Measurements from ENCODE around the gene GAB2. TPM values are rescaled to one million over a fixed set of nuclear protein-coding genes. Genes with fewer than 3 reads are reported as not detected.

GAB2 gene
- total and polyA plus RNA-seq, 7 experiments from 2014 or later = 0.17 to 42.6 (median 3.5) TPM

- H3K9me3 Mint-ChIP-seq = peaks cover 0 to 7% (median 0%) of the 10 kb centered on the region in 11 donors
- no peak for ATAC-seq
- ChIA-PET POLR2A (no interaction called here), CTCF (no interaction called here)
- H3K9me3 ChIP-seq (ENCODE audit: control insufficient read depth in 2 of 3, low read length in 3 of 3) = no peaks in the 10 kb centered on the region
- H3K36me3 Mint-ChIP-seq = peaks cover 19 to 72% (median 58%) of the 10 kb centered on the region in 5 donors
- no peak overlapping the region for H3K4me3 ChIP-seq (ENCODE audit: low read length)
- no peaks in the 10 kb centered on the region for H3K4me1 ChIP-seq (ENCODE audit: control insufficient read depth in 2 of 2, insufficient read depth in 2 of 2, low read length in 2 of 2)
- no peak overlapping the region for H3K27ac ChIP-seq (ENCODE audit: low read depth, low read length)
- no peak for DNase-seq
- H3K4me3 Mint-ChIP-seq = no peak overlapping the region
- H3K27me3 Mint-ChIP-seq = no peaks in the 10 kb centered on the region
- H3K4me1 Mint-ChIP-seq = peaks cover 3 to 27% (median 8%) of the 10 kb centered on the region in 7 donors
- H3K27ac Mint-ChIP-seq = no peak overlapping the region
- no peaks in the 10 kb centered on the region for H3K27me3 ChIP-seq (ENCODE audit: control insufficient read depth in 2 of 2, insufficient read depth in 2 of 2, low read length in 2 of 2)
- peaks cover 0 to 22% (median 0%) of the 10 kb centered on the region in 3 experiments for H3K36me3 ChIP-seq (ENCODE audit: control insufficient read depth in 2 of 3, insufficient read depth in 3 of 3, low read length in 3 of 3)
- intact Hi-C loops (cut with micrococcal nuclease) = no loop called here
Observed at GRCh38 chr11:78459738-78460137, 42.1 kb upstream of the GAB2 start.

- peaks cover 15 to 70% (median 55%) of the 10 kb centered on the region in 5 donors for H3K36me3 Mint-ChIP-seq
- no peak overlapping the region for H3K27ac Mint-ChIP-seq
- POLR2A ChIA-PET = no interaction called here
- Histone ChIP-seq H3K27ac (ENCODE audit: low read depth, low read length) (no peak overlapping the region), H3K4me3 (ENCODE audit: low read length) (no peak overlapping the region), H3K27me3 (ENCODE audit: control insufficient read depth in 2 of 2, insufficient read depth in 2 of 2, low read length in 2 of 2) (no peaks in the 10 kb centered on the region), H3K9me3 (ENCODE audit: control insufficient read depth in 2 of 3, low read length in 3 of 3) (no peaks in the 10 kb centered on the region), H3K4me1 (ENCODE audit: control insufficient read depth in 2 of 2, insufficient read depth in 2 of 2, low read length in 2 of 2) (no peaks in the 10 kb centered on the region), H3K36me3 (ENCODE audit: control insufficient read depth in 2 of 3, insufficient read depth in 3 of 3, low read length in 3 of 3) (peaks cover 0 to 22% (median 0%) of the 10 kb centered on the region in 3 experiments)
- no peaks in the 10 kb centered on the region for H3K27me3 Mint-ChIP-seq
- peaks cover 0 to 33% (median 4%) of the 10 kb centered on the region in 7 donors for H3K4me1 Mint-ChIP-seq
- CTCF ChIA-PET = no interaction called here
- H3K4me3 Mint-ChIP-seq = no peak overlapping the region
- intact Hi-C loops (cut with micrococcal nuclease) = no loop called here
- ATAC-seq (no peak), DNase-seq (no peak)
- peaks cover 0 to 10% (median 0%) of the 10 kb centered on the region in 11 donors for H3K9me3 Mint-ChIP-seq
Observed at GRCh38 chr11:78457448-78457847, 39.8 kb upstream of the GAB2 start.

- Mint-ChIP-seq H3K4me1 (peaks cover 0 to 26% (median 5%) of the 10 kb centered on the region in 7 donors), H3K27ac (peak overlapping the region in 1 of 9 donors; percentile 60), H3K9me3 (peaks cover 0 to 6% (median 0%) of the 10 kb centered on the region in 11 donors), H3K36me3 (peaks cover 9 to 49% (median 31%) of the 10 kb centered on the region in 5 donors), H3K27me3 (no peaks in the 10 kb centered on the region), H3K4me3 (peak overlapping the region in 1 of 10 donors; percentile 35)
- no peaks in the 10 kb centered on the region for H3K27me3 ChIP-seq (ENCODE audit: control insufficient read depth in 2 of 2, insufficient read depth in 2 of 2, low read length in 2 of 2)
- ChIA-PET CTCF (no interaction called here), POLR2A (no interaction called here)
- no peak for ATAC-seq
- no peak overlapping the region for H3K4me3 ChIP-seq (ENCODE audit: low read length)
- DNase-seq = no peak
- no peaks in the 10 kb centered on the region for H3K9me3 ChIP-seq (ENCODE audit: control insufficient read depth in 2 of 3, low read length in 3 of 3)
- peaks cover 0 to 5% (median 0%) of the 10 kb centered on the region in 3 experiments for H3K36me3 ChIP-seq (ENCODE audit: control insufficient read depth in 2 of 3, insufficient read depth in 3 of 3, low read length in 3 of 3)
- H3K27ac ChIP-seq (ENCODE audit: low read depth, low read length) = no peak overlapping the region
- intact Hi-C loops (cut with micrococcal nuclease) = no loop called here
- H3K4me1 ChIP-seq (ENCODE audit: control insufficient read depth in 2 of 2, insufficient read depth in 2 of 2, low read length in 2 of 2) = no peaks in the 10 kb centered on the region
Observed at GRCh38 chr11:78453140-78453935, 35.7 kb upstream of the GAB2 start.

DNA sequence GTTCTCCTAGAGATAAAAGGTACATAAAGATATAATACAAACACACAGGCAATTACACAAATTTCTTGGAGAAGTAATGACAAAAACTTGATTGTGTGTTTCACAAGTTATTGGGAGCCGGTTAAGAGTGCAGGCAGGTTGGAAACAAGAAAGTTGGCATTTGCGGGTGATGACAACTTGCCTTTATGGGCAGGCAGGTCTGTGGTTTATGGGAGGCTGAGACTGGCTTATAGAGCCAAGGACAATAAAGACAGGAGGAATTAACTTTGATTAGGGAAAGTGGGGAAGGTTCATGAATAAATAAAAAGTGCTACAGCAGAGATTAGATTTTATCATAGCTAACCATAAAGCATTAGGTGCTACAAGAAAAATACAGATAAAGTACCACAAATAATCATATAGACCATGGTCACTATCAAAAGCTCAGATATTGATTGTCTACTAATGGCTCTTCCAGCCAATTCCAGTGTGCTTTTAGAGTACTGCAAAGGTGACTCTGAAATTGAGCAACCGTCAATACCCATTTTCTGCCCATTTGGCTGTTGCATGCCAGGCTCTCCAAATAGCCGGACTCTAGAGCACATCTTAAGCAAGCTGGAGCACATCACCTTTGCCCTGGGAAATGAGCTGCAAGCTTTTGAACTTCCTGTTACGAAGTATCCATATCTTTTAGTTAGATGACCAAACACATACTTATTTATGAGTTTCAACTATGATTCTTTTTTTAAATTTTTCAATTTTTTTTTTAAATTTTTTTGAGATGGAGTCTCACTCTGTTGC, 33.9 kb upstream of the GAB2 start:
- H3K4me3 ChIP-seq (ENCODE audit: low read length) = no peak overlapping the region
- no peak overlapping the region for H3K27ac ChIP-seq (ENCODE audit: low read depth, low read length)
- CTCF ChIA-PET = no interaction called here
- no peaks in the 10 kb centered on the region for H3K27me3 ChIP-seq (ENCODE audit: control insufficient read depth in 2 of 2, insufficient read depth in 2 of 2, low read length in 2 of 2)
- POLR2A ChIA-PET = no interaction called here
- no peaks in the 10 kb centered on the region for H3K36me3 ChIP-seq (ENCODE audit: control insufficient read depth in 2 of 3, insufficient read depth in 3 of 3, low read length in 3 of 3)
- peak overlapping the region in 1 of 9 donors; percentile 45 for H3K27ac Mint-ChIP-seq
- intact Hi-C loops (cut with micrococcal nuclease) = loop anchor here in 1 of 2 donors (2.0 kb wide), 1 partner anchor 13 kb away; no protein-coding TSS in a partner anchor
- peaks cover 0 to 6% (median 0%) of the 10 kb centered on the region in 11 donors for H3K9me3 Mint-ChIP-seq
- H3K36me3 Mint-ChIP-seq = peaks cover 5 to 34% (median 21%) of the 10 kb centered on the region in 5 donors
- H3K9me3 ChIP-seq (ENCODE audit: control insufficient read depth in 2 of 3, low read length in 3 of 3) = no peaks in the 10 kb centered on the region
- ATAC-seq (no peak), DNase-seq (no peak)
- no peaks in the 10 kb centered on the region for H3K4me1 ChIP-seq (ENCODE audit: control insufficient read depth in 2 of 2, insufficient read depth in 2 of 2, low read length in 2 of 2)
- peaks cover 0 to 26% (median 5%) of the 10 kb centered on the region in 7 donors for H3K4me1 Mint-ChIP-seq
- no peaks in the 10 kb centered on the region for H3K27me3 Mint-ChIP-seq
- no peak overlapping the region for H3K4me3 Mint-ChIP-seq

- Histone ChIP-seq H3K27ac (ENCODE audit: low read depth, low read length) (no peak overlapping the region), H3K36me3 (ENCODE audit: control insufficient read depth in 2 of 3, insufficient read depth in 3 of 3, low read length in 3 of 3) (no peaks in the 10 kb centered on the region), H3K9me3 (ENCODE audit: control insufficient read depth in 2 of 3, low read length in 3 of 3) (no peaks in the 10 kb centered on the region), H3K27me3 (ENCODE audit: control insufficient read depth in 2 of 2, insufficient read depth in 2 of 2, low read length in 2 of 2) (no peaks in the 10 kb centered on the region), H3K4me3 (ENCODE audit: low read length) (no peak overlapping the region), H3K4me1 (ENCODE audit: control insufficient read depth in 2 of 2, insufficient read depth in 2 of 2, low read length in 2 of 2) (no peaks in the 10 kb centered on the region)
- Mint-ChIP-seq H3K36me3 (peaks cover 3 to 31% (median 18%) of the 10 kb centered on the region in 5 donors), H3K4me1 (peaks cover 0 to 26% (median 5%) of the 10 kb centered on the region in 7 donors), H3K9me3 (peaks cover 0 to 6% (median 0%) of the 10 kb centered on the region in 11 donors), H3K27me3 (no peaks in the 10 kb centered on the region), H3K27ac (peak overlapping the region in 1 of 9 donors; percentile 45), H3K4me3 (no peak overlapping the region)
- ChIA-PET POLR2A (no interaction called here), CTCF (no interaction called here)
- DNase-seq (no peak), ATAC-seq (no peak)
- intact Hi-C loops (cut with micrococcal nuclease) = loop anchor here in 1 of 2 donors (2.0 kb wide), 1 partner anchor 14 kb away; no protein-coding TSS in a partner anchor
Observed at GRCh38 chr11:78450866-78451265, 33.2 kb upstream of the GAB2 start.

- no peak for DNase-seq
- CTCF ChIA-PET = no interaction called here
- H3K27ac ChIP-seq (ENCODE audit: low read depth, low read length) = no peak overlapping the region
- peaks cover 0 to 26% (median 5%) of the 10 kb centered on the region in 7 donors for H3K4me1 Mint-ChIP-seq
- no peaks in the 10 kb centered on the region for H3K4me1 ChIP-seq (ENCODE audit: control insufficient read depth in 2 of 2, insufficient read depth in 2 of 2, low read length in 2 of 2)
- H3K9me3 Mint-ChIP-seq = peaks cover 0 to 4% (median 0%) of the 10 kb centered on the region in 11 donors
- H3K27ac Mint-ChIP-seq = no peak overlapping the region
- peaks cover 3 to 24% (median 17%) of the 10 kb centered on the region in 5 donors for H3K36me3 Mint-ChIP-seq
- no peak for ATAC-seq
- H3K9me3 ChIP-seq (ENCODE audit: control insufficient read depth in 2 of 3, low read length in 3 of 3) = no peaks in the 10 kb centered on the region
- intact Hi-C loops (cut with micrococcal nuclease) = loop anchor here in 1 of 2 donors (2.0 kb wide), 1 partner anchor 15 kb away; no protein-coding TSS in a partner anchor
- H3K36me3 ChIP-seq (ENCODE audit: control insufficient read depth in 2 of 3, insufficient read depth in 3 of 3, low read length in 3 of 3) = no peaks in the 10 kb centered on the region
- H3K27me3 ChIP-seq (ENCODE audit: control insufficient read depth in 2 of 2, insufficient read depth in 2 of 2, low read length in 2 of 2) = no peaks in the 10 kb centered on the region
- no peaks in the 10 kb centered on the region for H3K27me3 Mint-ChIP-seq
- POLR2A ChIA-PET = no interaction called here
- H3K4me3 Mint-ChIP-seq = no peak overlapping the region
- H3K4me3 ChIP-seq (ENCODE audit: low read length) = no peak overlapping the region
Observed at GRCh38 chr11:78449866-78450265, 32.2 kb upstream of the GAB2 start.
